ENCODE data around the gene CCR2.

The CCR2 gene

GRCh38 chr3:46354478-46354877 lies 567 bp downstream of the CCR2 start:
- no peak for DNase-seq

- DNase-seq, result no peak
Measured at GRCh38 chr3:46354984-46355383, 1.1 kb downstream of the CCR2 start.

GRCh38 chr3:46356276-46356675 lies 2.4 kb downstream of the CCR2 start:
- no peak for DNase-seq

- no peak for DNase-seq
Measured at GRCh38 chr3:46356909-46357308, 3.0 kb downstream of the CCR2 start.

- DNase-seq, result no peak
Measured at GRCh38 chr3:46358466-46358865, 4.6 kb downstream of the CCR2 start.

- DNase-seq, result peak in 13 of 56 donors; percentile 9 to 63 (median 31)
Measured at GRCh38 chr3:46359733-46360493, 6.0 kb downstream of the CCR2 start.

GRCh38 chr3:46360907-46361306 lies 7.0 kb downstream of the CCR2 start:
- DNase-seq, result peak in 1 of 56 donors; percentile 3

GRCh38 chr3:46361408-46362283 lies 7.7 kb downstream of the CCR2 start:
- peak in 2 of 56 donors; percentile 11 to 24 for DNase-seq

- no peak for DNase-seq
Measured at GRCh38 chr3:46365041-46365440, 11.1 kb downstream of the CCR2 start.

- DNase-seq, result no peak
Measured at GRCh38 chr3:46365737-46366524, 12.0 kb downstream of the CCR2 start.

GRCh38 chr3:46367811-46368210 lies 13.9 kb downstream of the CCR2 start:
- DNase-seq, result no peak

- DNase-seq, result peak in 31 of 56 donors; percentile 9 to 75 (median 25)
Measured at GRCh38 chr3:46368569-46368968, 14.7 kb downstream of the CCR2 start.

- no peak for DNase-seq
Measured at GRCh38 chr3:46369151-46369550, 15.2 kb downstream of the CCR2 start.

- DNase-seq, result no peak
Measured at GRCh38 chr3:46369675-46370132, 15.8 kb downstream of the CCR2 start.

- DNase-seq, result no peak
Measured at GRCh38 chr3:46370839-46371518, 17.1 kb downstream of the CCR2 start, which contains the start of gene CCR5. TSS of gene CCR5 (plus strand) at chr3:46370946. CDS start at chr3:46372903, 1,957 bp downstream.

- DNase-seq, result no peak
Measured at GRCh38 chr3:46371519-46372340, 17.8 kb downstream of the CCR2 start.

GRCh38 chr3:46372492-46373359 lies 18.8 kb downstream of the CCR2 start:
- peak in 2 of 56 donors; percentile 15 to 16 for DNase-seq

GRCh38 chr3:46374755-46375154 lies 20.8 kb downstream of the CCR2 start:
- DNase-seq, result no peak

- no peak for DNase-seq
Measured at GRCh38 chr3:46375218-46375617, 21.3 kb downstream of the CCR2 start.
